ENCODE results near the gene ACAD8. TPM values are rescaled to one million over a fixed set of nuclear protein-coding genes. Genes with fewer than 3 reads are reported as not detected.

ACAD8 gene
- total and polyA plus RNA-seq, 10 of the 15 experiments (the other 5 are each of a cell fraction or from before 2014, with no cell fraction given), result 9.9 to 34.8 (median 22.2) TPM

- in situ Hi-C loops (cut with MboI) (no loop called here), intact Hi-C loops (cut with micrococcal nuclease; ENCODE audit: unreplicated experiment) (no loop called here)
- WGBS (ENCODE audit: insufficient coverage, insufficient replicate concordance, low lambda C conversion rate, missing lambda C conversion rate), result 96% methylated on average over 14 of the region's 14 CpGs
- FAIRE-seq, result no peak
- no peak for DNase-seq (ENCODE audit: low read depth, low spot score)
- Histone ChIP-seq H4K20me1 (ENCODE audit: control insufficient read depth, insufficient read depth) (no peaks in the 10 kb centered on the region), H3K4me1 (ENCODE audit: control insufficient read depth, insufficient read depth, low read length) (no peaks in the 10 kb centered on the region), H2AFZ (ENCODE audit: control insufficient read depth, low read depth, low read length) (no peak overlapping the region), H3K79me2 (ENCODE audit: control insufficient read depth, insufficient read depth, low read length) (no peaks in the 10 kb centered on the region), H3K27me3 (replicated peaks in 1 of 2; ENCODE audit: control insufficient read depth in 2 of 2, insufficient read depth in 2 of 2, low read length in 1 of 2) (no peaks in the 10 kb centered on the region), H3K9me3 (replicated peaks; ENCODE audit: control insufficient read depth, insufficient read depth, low read length) (no peaks in the 10 kb centered on the region), H3K36me3 (ENCODE audit: control insufficient read depth in 2 of 2, insufficient read depth in 2 of 2, low read length in 1 of 2) (peaks cover 10 to 17% of the 10 kb centered on the region in 2 experiments), H3K27ac (ENCODE audit: control insufficient read depth, insufficient read depth) (no peak overlapping the region), H3K4me3 (no peak overlapping the region), H3K9ac (ENCODE audit: control insufficient read depth, insufficient read depth, low read length) (no peak overlapping the region), H3K4me2 (ENCODE audit: control insufficient read depth, insufficient read depth) (no peak overlapping the region)
- SMC1A ChIA-PET (ENCODE audit: uncharacterized antibody, unreplicated experiment), result interaction anchor here (1.9 to 2.3 kb wide), 2 partner anchors 17 to 38 kb away, joined by 5 to 10 read pairs; no protein-coding TSS in a partner anchor
- BruUV-seq (replicated peaks), result no TSS peak
- CTCF ChIA-PET, result interaction anchor here (0.8 to 4.2 kb wide), 4 partner anchors 16 to 195 kb away, joined by 4 to 56 read pairs (median 12); no protein-coding TSS in a partner anchor
- no peak for TF ChIP-seq PAX8 (IDR thresholded peaks at IDR 0.05)
- TF ChIP-seq BHLHE40 (IDR thresholded peaks at IDR 0.05; ENCODE audit: borderline replicate concordance in 1 of 2, low read depth in 2 of 2, low read length in 1 of 2), result no peak
- no peak for TF ChIP-seq SP1 (IDR thresholded peaks at IDR 0.05; ENCODE audit: low read depth, low read length)
- TF ChIP-seq FOS (IDR thresholded peaks at IDR 0.05; ENCODE audit: borderline replicate concordance, extremely low read depth, insufficient read length), result no peak
- TF ChIP-seq DPF2 (IDR thresholded peaks at IDR 0.05), result no peak
- TF ChIP-seq JUNB (IDR thresholded peaks at IDR 0.05), result no peak
- POLR2A ChIA-PET, result no interaction called here
- RAD21 ChIA-PET (ENCODE audit: unreplicated experiment), result interaction anchor here (2.1 kb wide), 1 partner anchor 38 kb away, joined by 8 read pairs; no protein-coding TSS in a partner anchor
- no peak for ATAC-seq
These were observed 7.9 kb upstream of the ACAD8 start for GRCh38 chr11:134245434-134245833.

DNA sequence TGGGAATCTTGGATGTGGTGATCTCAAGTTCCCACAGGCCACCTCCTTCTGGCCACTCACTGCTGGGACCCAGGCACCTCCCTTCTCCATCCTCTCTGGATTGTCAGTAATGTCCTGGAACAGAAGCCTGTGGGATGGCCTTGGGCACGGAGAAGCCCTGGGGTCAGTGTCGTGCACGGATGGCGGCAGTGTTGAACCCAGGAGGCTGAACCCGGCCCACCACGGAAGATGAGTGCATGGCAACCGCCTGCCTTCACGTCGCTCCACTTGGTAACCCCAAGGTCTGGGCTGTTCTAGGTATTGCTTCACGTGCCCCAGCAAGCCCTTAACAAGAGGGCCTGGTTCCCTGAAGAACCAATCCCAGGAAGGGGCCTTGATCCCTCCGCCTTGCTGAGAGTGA lies 7.3 kb upstream of the ACAD8 start:
- ChIA-PET POLR2A (no interaction called here), RAD21 (ENCODE audit: unreplicated experiment) (no interaction called here), SMC1A (ENCODE audit: uncharacterized antibody, unreplicated experiment) (no interaction called here), CTCF (interaction anchor here (4.2 kb wide), 1 partner anchor 37 kb away, joined by 56 read pairs; no protein-coding TSS in a partner anchor)
- Histone ChIP-seq H3K4me3 (no peak overlapping the region), H3K27ac (ENCODE audit: control insufficient read depth, insufficient read depth) (no peak overlapping the region), H3K27me3 (replicated peaks in 1 of 2; ENCODE audit: control insufficient read depth in 2 of 2, insufficient read depth in 2 of 2, low read length in 1 of 2) (no peaks in the 10 kb centered on the region), H3K9me3 (replicated peaks; ENCODE audit: control insufficient read depth, insufficient read depth, low read length) (no peaks in the 10 kb centered on the region), H3K4me2 (ENCODE audit: control insufficient read depth, insufficient read depth) (no peak overlapping the region), H3K9ac (ENCODE audit: control insufficient read depth, insufficient read depth, low read length) (no peak overlapping the region), H3K79me2 (ENCODE audit: control insufficient read depth, insufficient read depth, low read length) (no peaks in the 10 kb centered on the region), H4K20me1 (ENCODE audit: control insufficient read depth, insufficient read depth) (no peaks in the 10 kb centered on the region), H3K4me1 (ENCODE audit: control insufficient read depth, insufficient read depth, low read length) (no peaks in the 10 kb centered on the region), H3K36me3 (ENCODE audit: control insufficient read depth in 2 of 2, insufficient read depth in 2 of 2, low read length in 1 of 2) (peaks cover 10 to 17% of the 10 kb centered on the region in 2 experiments), H2AFZ (ENCODE audit: control insufficient read depth, low read depth, low read length) (no peak overlapping the region)
- no peak for FAIRE-seq
- intact Hi-C loops (cut with micrococcal nuclease; ENCODE audit: unreplicated experiment) (no loop called here), in situ Hi-C loops (cut with MboI) (no loop called here)
- no peak for ATAC-seq
- BruUV-seq (replicated peaks), result no TSS peak
- WGBS (ENCODE audit: insufficient coverage, insufficient replicate concordance, low lambda C conversion rate, missing lambda C conversion rate), result 97% methylated on average over 11 of the region's 11 CpGs
- DNase-seq (ENCODE audit: low read depth, low spot score), result no peak
- no peak for TF ChIP-seq KAT2A (conservative IDR thresholded peaks at IDR 0.05; ENCODE audit: control insufficient read depth, low read depth, low read length)
- no peak for TF ChIP-seq IKZF2 (IDR thresholded peaks at IDR 0.05)
- no peak for TF ChIP-seq MEF2B (IDR thresholded peaks at IDR 0.05; ENCODE audit: partially characterized antibody, poor library complexity, severe bottlenecking)
- TF ChIP-seq, protein P1, sequence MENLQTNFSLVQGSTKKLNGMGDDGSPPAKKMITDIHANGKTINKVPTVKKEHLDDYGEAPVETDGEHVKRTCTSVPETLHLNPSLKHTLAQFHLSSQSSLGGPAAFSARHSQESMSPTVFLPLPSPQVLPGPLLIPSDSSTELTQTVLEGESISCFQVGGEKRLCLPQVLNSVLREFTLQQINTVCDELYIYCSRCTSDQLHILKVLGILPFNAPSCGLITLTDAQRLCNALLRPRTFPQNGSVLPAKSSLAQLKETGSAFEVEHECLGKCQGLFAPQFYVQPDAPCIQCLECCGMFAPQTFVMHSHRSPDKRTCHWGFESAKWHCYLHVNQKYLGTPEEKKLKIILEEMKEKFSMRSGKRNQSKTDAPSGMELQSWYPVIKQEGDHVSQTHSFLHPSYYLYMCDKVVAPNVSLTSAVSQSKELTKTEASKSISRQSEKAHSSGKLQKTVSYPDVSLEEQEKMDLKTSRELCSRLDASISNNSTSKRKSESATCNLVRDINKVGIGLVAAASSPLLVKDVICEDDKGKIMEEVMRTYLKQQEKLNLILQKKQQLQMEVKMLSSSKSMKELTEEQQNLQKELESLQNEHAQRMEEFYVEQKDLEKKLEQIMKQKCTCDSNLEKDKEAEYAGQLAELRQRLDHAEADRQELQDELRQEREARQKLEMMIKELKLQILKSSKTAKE (IDR thresholded peaks at IDR 0.05; ENCODE audit: low read depth, poor library complexity, severe bottlenecking), result no peak
- no peak for TF ChIP-seq SMC3 (IDR thresholded peaks at IDR 0.05; ENCODE audit: borderline replicate concordance, low read length)
- TF ChIP-seq TCF7 (IDR thresholded peaks at IDR 0.05; ENCODE audit: borderline replicate concordance), result no peak
- TF ChIP-seq BACH1 (IDR thresholded peaks at IDR 0.05; ENCODE audit: borderline replicate concordance), result no peak
- no peak for TF ChIP-seq NFYA (IDR thresholded peaks at IDR 0.05; ENCODE audit: borderline replicate concordance, low read depth, low read length)

Measured in GM12878 (cell line).